M059J (cell line): ENCODE measurements around the gene HK1. TPM values are rescaled to one million over a fixed set of nuclear protein-coding genes. Genes with fewer than 3 reads are reported as not detected.
A peak's percentile ranks its signal among the peaks of the same experiment; 100 is the strongest.
"Not testable (repeated sequence)": the region's sequence is repeated elsewhere in the genome, so short reads cannot be mapped to it uniquely, and the experiment has no call there.

ENCODE experiments used
- DNase-seq: peaks from one replicate; pipeline ENCODE4 v3.0.0-alpha.2; 2012; ENCODE audit warnings: low read depth
- total RNA-seq: library from RNA; depleted of rRNA; stranded (reverse); fragments of >200 nt; shearing (Covaris generic); gene quantifications from 2 replicates; pipeline ENCODE4 v1.2.3, GENCODE V29; 2014; rRNA removed

HK1 gene
- total RNA-seq, 1 experiment from 2014 or later, result 70.9 TPM

GRCh38 chr10:69450395-69450794 is 172.1 kb downstream of the HK1 start:
- not testable (repeated sequence) for DNase-seq

GRCh38 chr10:69451209-69451783 is 173.0 kb downstream of the HK1 start, which contains the start of gene TSPAN15:
TSPAN15 (plus strand) TSS chr10:69451465; CDS start chr10:69451595, 130 bp downstream.
- DNase-seq, result peak; percentile 85

Other genes with a start within 250 kb of the HK1 start
- 740 and 865 TPM in 2 replicates for gene SRGN, start 190.4 kb upstream of the HK1 start, total RNA-seq
- 21.2 and 44.1 TPM in 2 replicates for gene VPS26A, start 154.3 kb upstream of the HK1 start, total RNA-seq
- gene SUPV3L1, start 98.3 kb upstream of the HK1 start, total RNA-seq, result 32.8 and 44.5 TPM in 2 replicates
- gene HKDC1, start 58.2 kb upstream of the HK1 start, total RNA-seq, result 0.27 and 3.4 TPM in 2 replicates
- 0.05 and 0.15 TPM in 2 replicates for gene TACR2, start 138.4 kb downstream of the HK1 start, total RNA-seq
- gene TSPAN15, start 173.0 kb downstream of the HK1 start, total RNA-seq, result 109 and 179 TPM in 2 replicates